Activated CD4-positive, alpha-beta T cell treated with anti-CD3 and anti-CD28 coated beads for 36 hours (primary cell): ENCODE results near the gene NCAM1. TPM values are rescaled to one million over a fixed set of nuclear protein-coding genes. Genes with fewer than 3 reads are reported as not detected.

Experiments
- ATAC-seq: fragments of 200-7000 bp; cut with Tn5 transposase; one replicate; pipeline ENCODE4 v1.10.0; 2021; ENCODE audit warnings: mild to moderate bottlenecking, moderate library complexity
- CTCF ChIA-PET: fragments of 350-600 bp; sonication (Branson Sonifier 250); formaldehyde crosslinking; loops from one replicate; lab custom pipeline; 2021; ENCODE audit warnings: antibody characterized with exemption; lab: Charles Lee
- POLR2A ChIA-PET: fragments of 350-600 bp; sonication (Branson Sonifier 250); formaldehyde crosslinking; loops from one replicate; lab custom pipeline; 2021; ENCODE audit warnings: antibody characterized with exemption, inconsistent platforms; lab: Charles Lee
- DNase-seq: peaks from one replicate; pipeline ENCODE4 v3.0.0-alpha.2; 2020
- H3K27ac Mint-ChIP-seq: one replicate; pipeline ENCODE4 v1.8.0; 2021; ENCODE audit warnings: mixed read lengths
- H3K27me3 Mint-ChIP-seq: one replicate; pipeline ENCODE4 v1.8.0; 2021; ENCODE audit warnings: mixed read lengths
- H3K36me3 Mint-ChIP-seq: one replicate; pipeline ENCODE4 v1.8.0; 2021; ENCODE audit warnings: low read depth, mixed read lengths
- H3K4me1 Mint-ChIP-seq: one replicate; pipeline ENCODE4 v1.8.0; 2021; ENCODE audit warnings: mixed read lengths
- H3K4me3 Mint-ChIP-seq: one replicate; pipeline ENCODE4 v1.8.0; 2021; ENCODE audit warnings: mild to moderate bottlenecking, moderate library complexity, mixed read lengths
- H3K9me3 Mint-ChIP-seq: one replicate; pipeline ENCODE4 v1.8.0; 2021; ENCODE audit warnings: low read depth, mixed read lengths
- intact Hi-C, 2 experiments: fragments of 100-400 bp; cut with DNase I in 1 of 2; cut with micrococcal nuclease in 1 of 2; formaldehyde crosslinking; loops; one replicate each; pipeline versions ENCODE4 v1.14.2 to v1.15.1; 2022 to 2024; cut with DNase I, micrococcal nuclease
- total RNA-seq, 2 experiments: library from RNA; stranded (reverse); gene quantifications; one replicate each; pipeline ENCODE4 v1.2.3, GENCODE V29; 2021

NCAM1 gene
- total RNA-seq, 2 experiments from 2014 or later, result 0.09 to 0.14 TPM

GRCh38 chr11:112949781-112950575, 11.2 kb upstream of the NCAM1 start:
- intact Hi-C loops, result no loop called here
- ATAC-seq (no peak), DNase-seq (no peak)
- H3K27me3 Mint-ChIP-seq, result peaks cover 34% of the 10 kb centered on the region
- no peaks in the 10 kb centered on the region for H3K9me3 Mint-ChIP-seq
- no peak overlapping the region for H3K27ac Mint-ChIP-seq
- no peak overlapping the region for H3K4me3 Mint-ChIP-seq
- H3K36me3 Mint-ChIP-seq, result no peaks in the 10 kb centered on the region
- ChIA-PET CTCF (interaction anchor here (0.7 kb wide), 1 partner anchor 50 kb away, joined by 3 read pairs; no protein-coding TSS in a partner anchor), POLR2A (no interaction called here)
- no peaks in the 10 kb centered on the region for H3K4me1 Mint-ChIP-seq

- Mint-ChIP-seq H3K27ac (no peak overlapping the region), H3K4me1 (peaks cover 12% of the 10 kb centered on the region), H3K4me3 (no peak overlapping the region), H3K9me3 (no peaks in the 10 kb centered on the region), H3K27me3 (peaks cover 47% of the 10 kb centered on the region), H3K36me3 (peaks cover 1% of the 10 kb centered on the region)
- intact Hi-C loops, result no loop called here
- ATAC-seq, result no peak
- no peak for DNase-seq
- POLR2A ChIA-PET, result no interaction called here
- CTCF ChIA-PET, result no interaction called here
These were observed 2.5 kb upstream of the NCAM1 start for GRCh38 chr11:112958670-112959069.

GRCh38 chr11:112961751-112962578, 745 bp downstream of the NCAM1 start:
- H3K27me3 Mint-ChIP-seq, result peaks cover 53% of the 10 kb centered on the region
- CTCF ChIA-PET, result no interaction called here
- peak; percentile 53 for ATAC-seq

GRCh38 chr11:112962579-112963367, 1.6 kb downstream of the NCAM1 start:
- DNase-seq, result peak; percentile 17
- Mint-ChIP-seq H3K27ac (no peak overlapping the region), H3K9me3 (no peaks in the 10 kb centered on the region), H3K27me3 (peaks cover 56% of the 10 kb centered on the region), H3K4me1 (peaks cover 12% of the 10 kb centered on the region), H3K36me3 (peaks cover 1% of the 10 kb centered on the region), H3K4me3 (peak overlapping the region; percentile 55)
- ChIA-PET POLR2A (no interaction called here), CTCF (no interaction called here)
- no peak for ATAC-seq
- intact Hi-C loops, result no loop called here

More at GRCh38 chr11:112961751-112962578, 745 bp downstream of the NCAM1 start:
- Mint-ChIP-seq H3K36me3 (peaks cover 1% of the 10 kb centered on the region), H3K27ac (no peak overlapping the region), H3K9me3 (no peaks in the 10 kb centered on the region), H3K4me3 (peak overlapping the region; percentile 67), H3K4me1 (peaks cover 12% of the 10 kb centered on the region)
- POLR2A ChIA-PET, result no interaction called here
- intact Hi-C loops, result no loop called here
- peak; percentile 30 for DNase-seq

- Mint-ChIP-seq H3K36me3 (peaks cover 1% of the 10 kb centered on the region), H3K4me1 (peaks cover 12% of the 10 kb centered on the region), H3K27ac (no peak overlapping the region), H3K4me3 (no peak overlapping the region), H3K27me3 (peaks cover 50% of the 10 kb centered on the region), H3K9me3 (no peaks in the 10 kb centered on the region)
- intact Hi-C loops, result no loop called here
- CTCF ChIA-PET, result no interaction called here
- ATAC-seq (no peak), DNase-seq (peak; percentile 5)
- POLR2A ChIA-PET, result no interaction called here
These were observed 2.2 kb downstream of the NCAM1 start for GRCh38 chr11:112963368-112963955.

GRCh38 chr11:112965656-112966055, 4.4 kb downstream of the NCAM1 start:
- ATAC-seq, result no peak
- no peak overlapping the region for H3K27ac Mint-ChIP-seq
- ChIA-PET CTCF (no interaction called here), POLR2A (no interaction called here)
- no peaks in the 10 kb centered on the region for H3K9me3 Mint-ChIP-seq
- H3K36me3 Mint-ChIP-seq, result peaks cover 1% of the 10 kb centered on the region
- H3K4me1 Mint-ChIP-seq, result peaks cover 12% of the 10 kb centered on the region
- H3K27me3 Mint-ChIP-seq, result peaks cover 45% of the 10 kb centered on the region
- no peak for DNase-seq
- intact Hi-C loops, result no loop called here
- no peak overlapping the region for H3K4me3 Mint-ChIP-seq

- Mint-ChIP-seq H3K4me1 (peaks cover 7% of the 10 kb centered on the region), H3K9me3 (no peaks in the 10 kb centered on the region), H3K4me3 (no peak overlapping the region), H3K27me3 (peaks cover 37% of the 10 kb centered on the region), H3K36me3 (peaks cover 1% of the 10 kb centered on the region), H3K27ac (no peak overlapping the region)
- POLR2A ChIA-PET, result no interaction called here
- intact Hi-C loops, result no loop called here
- DNase-seq, result no peak
- no peak for ATAC-seq
- CTCF ChIA-PET, result interaction anchor here (0.8 kb wide), 1 partner anchor 9 kb away, joined by 3 read pairs; no protein-coding TSS in a partner anchor
These were observed 5.3 kb downstream of the NCAM1 start for GRCh38 chr11:112966561-112966960.

GRCh38 chr11:112967082-112967481, 5.9 kb downstream of the NCAM1 start:
- H3K4me3 Mint-ChIP-seq, result no peak overlapping the region
- no peaks in the 10 kb centered on the region for H3K9me3 Mint-ChIP-seq
- POLR2A ChIA-PET, result no interaction called here
- peaks cover 1% of the 10 kb centered on the region for H3K36me3 Mint-ChIP-seq
- CTCF ChIA-PET, result interaction anchor here (0.8 kb wide), 1 partner anchor 10 kb away, joined by 3 read pairs; no protein-coding TSS in a partner anchor
- peaks cover 35% of the 10 kb centered on the region for H3K27me3 Mint-ChIP-seq
- no peak for ATAC-seq
- H3K27ac Mint-ChIP-seq, result no peak overlapping the region
- peaks cover 6% of the 10 kb centered on the region for H3K4me1 Mint-ChIP-seq
- no peak for DNase-seq
- intact Hi-C loops, result no loop called here

GRCh38 chr11:112968941-112969713, 7.9 kb downstream of the NCAM1 start:
- no peak overlapping the region for H3K27ac Mint-ChIP-seq
- no peaks in the 10 kb centered on the region for H3K36me3 Mint-ChIP-seq
- no peak overlapping the region for H3K4me3 Mint-ChIP-seq
- no peaks in the 10 kb centered on the region for H3K9me3 Mint-ChIP-seq
- ATAC-seq (no peak), DNase-seq (no peak)
- CTCF ChIA-PET, result interaction anchor here (0.6 kb wide), 1 partner anchor 484 kb away, joined by 4 read pairs; no protein-coding TSS in a partner anchor
- peaks cover 25% of the 10 kb centered on the region for H3K27me3 Mint-ChIP-seq
- POLR2A ChIA-PET, result no interaction called here
- intact Hi-C loops, result no loop called here
- H3K4me1 Mint-ChIP-seq, result no peaks in the 10 kb centered on the region

- H3K36me3 Mint-ChIP-seq, result no peaks in the 10 kb centered on the region
- intact Hi-C loops, result no loop called here
- H3K4me1 Mint-ChIP-seq, result no peaks in the 10 kb centered on the region
- no peak overlapping the region for H3K4me3 Mint-ChIP-seq
- DNase-seq, result no peak
- H3K27ac Mint-ChIP-seq, result no peak overlapping the region
- ATAC-seq, result no peak
- H3K27me3 Mint-ChIP-seq, result peaks cover 18% of the 10 kb centered on the region
- CTCF ChIA-PET, result no interaction called here
- no peaks in the 10 kb centered on the region for H3K9me3 Mint-ChIP-seq
- POLR2A ChIA-PET, result no interaction called here
These were observed 10.0 kb downstream of the NCAM1 start for GRCh38 chr11:112971195-112971594.
